Fibroblast of lung (primary cell): Measurements from ENCODE around the gene BNIP5.

Experiments used
- CTCF ChIP-seq, 2 donors: IDR thresholded peaks in 1 of 2; conservative IDR thresholded peaks in 1 of 2; 1 replicate in 1 of 2; 2 replicates in 1 of 2; pipeline ENCODE4 v1.5.1; 2011 to 2012; ENCODE audit warnings: low read length in 2 of 2, control low read depth in 1 of 2, inconsistent platforms in 1 of 2, low read depth in 1 of 2, mild to moderate bottlenecking in 1 of 2
- EZH2 ChIP-seq: IDR thresholded peaks from 2 replicates; pipeline ENCODE4 v1.5.1; 2012; ENCODE audit warnings: low read length, control low read depth, mild to moderate bottlenecking; ENCODE audit errors: missing control alignments

GRCh38 chr6:36306375-36306774 lies 30.3 kb downstream of the BNIP5 start:
- TF ChIP-seq CTCF (conservative IDR thresholded peaks at IDR 0.05 in 1 of 2, IDR thresholded peaks at IDR 0.05 in 1 of 2; ENCODE audit: low read depth in 1 of 2, low read length in 2 of 2) (no peak), EZH2 (no peak)
